KMS-11 (cell line): ENCODE results near the gene NXN.

Experiments
- H2AFZ ChIP-seq: fragments of 200-600 bp; sonication (generic); 2 replicates; pipeline ENCODE4 v1.6.1; 2016; ENCODE audit warnings: antibody characterized with exemption, mixed run types, low read depth
- H3K27ac ChIP-seq: fragments of 200-600 bp; sonication (generic); 2 replicates; pipeline ENCODE4 v1.6.1; 2016; ENCODE audit warnings: mild to moderate bottlenecking, mixed run types
- H3K27me3 ChIP-seq: fragments of 200-600 bp; sonication (generic); 2 replicates; pipeline ENCODE4 v1.6.1; 2017; ENCODE audit warnings: mild to moderate bottlenecking, low read depth, mixed run types, moderate library complexity; ENCODE audit not compliant: insufficient read depth
- H3K36me3 ChIP-seq: fragments of 200-600 bp; sonication (generic); 2 replicates; pipeline ENCODE4 v1.6.1; 2017; ENCODE audit warnings: mild to moderate bottlenecking, mixed run types; ENCODE audit not compliant: insufficient read depth
- H3K4me1 ChIP-seq: fragments of 200-600 bp; sonication (generic); 2 replicates; pipeline ENCODE4 v1.6.1; 2016; ENCODE audit warnings: mild to moderate bottlenecking, low read depth, mixed run types; ENCODE audit not compliant: poor library complexity, severe bottlenecking
- H3K4me2 ChIP-seq: fragments of 200-600 bp; sonication (generic); 2 replicates; pipeline ENCODE4 v1.7.0; 2016; ENCODE audit warnings: mild to moderate bottlenecking, mixed run types
- H3K4me3 ChIP-seq: fragments of 200-600 bp; sonication (generic); IDR thresholded peaks from 2 replicates; pipeline ENCODE4 v1.6.1; 2017; ENCODE audit warnings: low read depth, low read length, mixed read lengths; ENCODE audit not compliant: insufficient read depth
- H3K79me2 ChIP-seq: fragments of 200-600 bp; sonication (generic); 2 replicates; pipeline ENCODE4 v1.6.1; 2016; ENCODE audit warnings: low read depth, mixed run types; ENCODE audit not compliant: insufficient read depth
- H3K9ac ChIP-seq: fragments of 200-600 bp; sonication (generic); 2 replicates; pipeline ENCODE4 v1.6.1; 2016; ENCODE audit warnings: mild to moderate bottlenecking, mixed run types
- H4K20me1 ChIP-seq: fragments of 200-600 bp; sonication (generic); 2 replicates; pipeline ENCODE4 v1.6.1; 2016; ENCODE audit warnings: mild to moderate bottlenecking, mixed run types; ENCODE audit not compliant: insufficient read depth
- TF ChIP-seq, protein P1 (sequence below): fragments of 200-600 bp; sonication (generic); conservative IDR thresholded peaks from 2 replicates; pipeline ENCODE4 v1.6.1; 2017; ENCODE audit warnings: low read depth, mild to moderate bottlenecking, antibody characterized with exemption, low read length, moderate library complexity, mixed read lengths

Gene NXN

GRCh38 chr17:1002412-1002753 is 22.8 kb upstream of the NXN start:
- no peaks in the 10 kb centered on the region for H4K20me1 ChIP-seq
- no peak overlapping the region for H3K27ac ChIP-seq
- no peak overlapping the region for H2AFZ ChIP-seq
- peaks cover 18% of the 10 kb centered on the region for H3K4me1 ChIP-seq
- TF ChIP-seq, protein P1, sequence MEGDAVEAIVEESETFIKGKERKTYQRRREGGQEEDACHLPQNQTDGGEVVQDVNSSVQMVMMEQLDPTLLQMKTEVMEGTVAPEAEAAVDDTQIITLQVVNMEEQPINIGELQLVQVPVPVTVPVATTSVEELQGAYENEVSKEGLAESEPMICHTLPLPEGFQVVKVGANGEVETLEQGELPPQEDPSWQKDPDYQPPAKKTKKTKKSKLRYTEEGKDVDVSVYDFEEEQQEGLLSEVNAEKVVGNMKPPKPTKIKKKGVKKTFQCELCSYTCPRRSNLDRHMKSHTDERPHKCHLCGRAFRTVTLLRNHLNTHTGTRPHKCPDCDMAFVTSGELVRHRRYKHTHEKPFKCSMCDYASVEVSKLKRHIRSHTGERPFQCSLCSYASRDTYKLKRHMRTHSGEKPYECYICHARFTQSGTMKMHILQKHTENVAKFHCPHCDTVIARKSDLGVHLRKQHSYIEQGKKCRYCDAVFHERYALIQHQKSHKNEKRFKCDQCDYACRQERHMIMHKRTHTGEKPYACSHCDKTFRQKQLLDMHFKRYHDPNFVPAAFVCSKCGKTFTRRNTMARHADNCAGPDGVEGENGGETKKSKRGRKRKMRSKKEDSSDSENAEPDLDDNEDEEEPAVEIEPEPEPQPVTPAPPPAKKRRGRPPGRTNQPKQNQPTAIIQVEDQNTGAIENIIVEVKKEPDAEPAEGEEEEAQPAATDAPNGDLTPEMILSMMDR, result no peak
- no peak overlapping the region for H3K9ac ChIP-seq
- H3K27me3 ChIP-seq, result no peaks in the 10 kb centered on the region
- H3K36me3 ChIP-seq, result no peaks in the 10 kb centered on the region; the same call in 1 of the 2 replicates
- H3K4me3 ChIP-seq, result no peak overlapping the region
- peaks cover 10% of the 10 kb centered on the region for H3K79me2 ChIP-seq
- H3K4me2 ChIP-seq, result no peak overlapping the region

DNA sequence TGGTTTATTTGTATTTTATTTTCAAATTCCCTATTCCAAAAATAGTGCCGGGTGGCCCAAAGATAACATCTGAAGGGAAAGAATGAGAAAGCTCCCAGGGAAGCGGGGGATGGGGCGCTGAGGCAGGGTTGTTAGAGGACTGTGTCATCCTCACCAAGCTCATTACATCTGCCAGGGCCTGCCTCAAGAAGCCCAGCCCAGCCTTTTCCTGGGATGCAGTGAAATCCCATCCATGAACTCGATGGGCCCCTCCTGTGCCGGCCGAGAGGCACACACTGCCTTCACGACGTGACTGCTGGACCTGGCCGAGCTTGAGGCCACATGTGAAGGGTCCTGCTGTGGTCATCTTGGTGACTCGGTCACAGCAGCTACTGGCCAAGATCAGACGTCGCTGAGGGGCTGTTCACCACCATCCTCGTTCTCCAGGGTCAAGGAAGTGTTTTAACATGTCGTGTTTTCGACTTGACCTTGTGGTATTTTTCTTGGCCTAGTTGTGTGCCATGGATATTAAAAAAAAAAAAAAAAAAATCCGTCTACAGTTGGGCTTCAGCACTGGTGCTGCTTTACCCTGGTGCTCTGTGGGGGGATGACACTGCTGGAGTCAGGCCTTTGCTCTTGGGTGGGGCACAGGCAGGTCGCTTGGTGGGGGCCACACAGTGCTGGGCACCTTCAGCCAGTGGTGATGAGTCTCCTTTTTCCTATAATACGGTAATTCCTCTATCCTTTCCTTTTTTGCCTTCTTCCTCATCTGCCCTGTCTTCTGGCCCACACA is 22.2 kb upstream of the NXN start:
- Histone ChIP-seq H3K4me2 (no peak overlapping the region), H3K79me2 (peaks cover 14% of the 10 kb centered on the region), H3K4me3 (no peak overlapping the region), H3K4me1 (peaks cover 18% of the 10 kb centered on the region), H3K27ac (no peak overlapping the region), H3K27me3 (no peaks in the 10 kb centered on the region), H3K36me3 (no peaks in the 10 kb centered on the region; the same call in 1 of the 2 replicates), H3K9ac (no peak overlapping the region), H2AFZ (no peak overlapping the region), H4K20me1 (no peaks in the 10 kb centered on the region)
- TF ChIP-seq, protein P1, result no peak

DNA sequence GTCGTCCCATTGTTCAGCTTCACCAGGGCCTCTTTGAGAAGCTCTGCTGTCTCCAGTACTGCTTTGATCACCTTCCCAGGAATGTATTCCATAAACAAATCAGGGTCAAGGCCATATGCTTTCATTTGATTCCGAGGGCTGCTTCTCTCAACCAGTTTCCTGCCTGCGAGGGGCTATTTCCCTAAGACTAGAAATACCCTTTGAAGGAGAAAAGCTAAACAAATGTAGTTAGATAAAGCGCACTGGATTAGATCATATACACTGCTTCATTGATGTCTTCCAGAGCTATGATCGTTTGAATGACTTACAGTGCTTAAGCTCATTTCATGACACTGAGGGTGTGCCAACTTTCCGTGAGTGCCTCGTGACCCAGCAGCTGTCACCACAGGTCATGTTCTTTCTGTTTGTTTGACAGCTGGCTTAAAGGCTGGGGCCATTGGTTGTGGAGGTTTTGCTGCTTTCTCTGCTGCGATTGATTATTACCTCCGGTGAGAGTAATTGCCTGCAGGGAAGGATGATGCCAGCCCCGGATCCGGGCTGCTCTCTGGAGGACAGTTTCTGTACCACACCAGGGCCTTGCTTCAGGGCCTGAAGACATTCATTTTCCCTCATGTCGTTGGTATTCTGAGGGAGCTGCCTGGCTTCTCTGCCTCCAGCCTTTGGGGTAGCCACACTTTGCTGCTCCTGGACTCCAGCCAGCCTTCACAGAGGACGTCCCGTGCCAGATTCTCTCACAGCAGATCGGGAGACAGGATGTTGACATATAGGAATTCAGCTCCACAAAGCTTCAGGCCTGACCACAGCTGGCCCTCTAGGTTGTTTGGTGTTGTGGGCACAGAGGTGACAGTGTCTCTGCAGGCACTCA is 21.3 kb upstream of the NXN start:
- Histone ChIP-seq H3K4me3 (no peak overlapping the region), H2AFZ (no peak overlapping the region), H3K79me2 (peaks cover 14% of the 10 kb centered on the region), H3K27ac (no peak overlapping the region), H3K4me1 (peaks cover 18% of the 10 kb centered on the region), H3K4me2 (no peak overlapping the region), H3K9ac (no peak overlapping the region), H3K27me3 (no peaks in the 10 kb centered on the region), H4K20me1 (no peaks in the 10 kb centered on the region), H3K36me3 (no peaks in the 10 kb centered on the region; the same call in 1 of the 2 replicates)
- TF ChIP-seq, protein P1, result no peak

GRCh38 chr17:998111-998510 is 18.5 kb upstream of the NXN start:
- Histone ChIP-seq H3K9ac (peak overlapping the region; percentile 78; the same call in 1 of the 2 replicates), H4K20me1 (no peaks in the 10 kb centered on the region)

More at GRCh38 chr17:998111-998510, 18.5 kb upstream of the NXN start:
- peak overlapping the region; percentile 54 for H3K4me2 ChIP-seq
- peaks cover 18% of the 10 kb centered on the region for H3K4me1 ChIP-seq
- no peaks in the 10 kb centered on the region; the same call in 1 of the 2 replicates for H3K36me3 ChIP-seq
- TF ChIP-seq, protein P1, result no peak
- peaks cover 14% of the 10 kb centered on the region for H3K79me2 ChIP-seq
- no peak overlapping the region for H2AFZ ChIP-seq
- no peak overlapping the region for H3K4me3 ChIP-seq
- no peak overlapping the region for H3K27ac ChIP-seq
- H3K27me3 ChIP-seq, result no peaks in the 10 kb centered on the region
